Choroid plexus epithelial cell (primary cell): ENCODE results near the gene SETD5.

Experiments
- DNase-seq: peaks from one replicate; pipeline ENCODE4 v3.0.0-alpha.2; 2010; ENCODE audit warnings: low read depth
- H3K4me3 ChIP-seq: 2 replicates; pipeline ENCODE4 v1.5.1; 2011; ENCODE audit warnings: low read depth, mild to moderate bottlenecking, control low read depth, low read length, moderate library complexity
- TF ChIP-seq, protein P1 (sequence below): conservative IDR thresholded peaks from 2 replicates; pipeline ENCODE4 v1.5.1; 2011; ENCODE audit warnings: low read depth, mild to moderate bottlenecking, control low read depth, inconsistent platforms, low read length, moderate library complexity

SETD5 gene

DNA sequence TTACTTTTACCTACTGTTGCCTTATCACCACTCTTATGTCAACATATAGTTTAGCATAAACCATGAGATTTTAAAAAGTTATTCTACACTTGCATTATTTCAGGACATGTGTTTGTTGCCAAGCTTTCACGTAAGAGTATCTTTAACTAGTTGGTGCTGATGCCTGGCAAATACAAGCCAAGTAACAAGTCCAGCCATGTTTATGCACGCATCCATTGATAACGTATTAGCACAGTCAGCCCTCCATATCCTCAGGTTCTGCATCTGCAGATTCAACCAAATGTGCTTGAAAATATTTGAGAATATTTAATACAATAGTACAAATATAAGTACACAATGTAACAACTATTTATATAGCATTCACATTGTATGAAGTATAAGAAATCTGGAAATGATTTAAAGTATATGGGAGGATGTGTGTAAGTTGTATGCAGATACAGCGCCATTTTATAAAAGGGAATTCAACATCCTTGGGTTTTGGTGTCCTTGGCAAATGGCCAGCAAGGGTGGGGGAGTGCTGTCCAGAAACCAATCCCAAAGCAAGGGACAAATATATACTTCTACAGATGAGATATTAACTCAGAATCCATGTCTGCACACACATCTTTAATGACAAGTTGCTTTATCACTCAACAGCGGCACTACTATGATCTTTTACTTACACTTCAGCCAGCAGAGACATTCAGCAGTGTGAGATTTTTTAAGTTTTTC is 8.7 kb upstream of the SETD5 start:
- H3K4me3 ChIP-seq = no peak overlapping the region
- TF ChIP-seq, protein P1, sequence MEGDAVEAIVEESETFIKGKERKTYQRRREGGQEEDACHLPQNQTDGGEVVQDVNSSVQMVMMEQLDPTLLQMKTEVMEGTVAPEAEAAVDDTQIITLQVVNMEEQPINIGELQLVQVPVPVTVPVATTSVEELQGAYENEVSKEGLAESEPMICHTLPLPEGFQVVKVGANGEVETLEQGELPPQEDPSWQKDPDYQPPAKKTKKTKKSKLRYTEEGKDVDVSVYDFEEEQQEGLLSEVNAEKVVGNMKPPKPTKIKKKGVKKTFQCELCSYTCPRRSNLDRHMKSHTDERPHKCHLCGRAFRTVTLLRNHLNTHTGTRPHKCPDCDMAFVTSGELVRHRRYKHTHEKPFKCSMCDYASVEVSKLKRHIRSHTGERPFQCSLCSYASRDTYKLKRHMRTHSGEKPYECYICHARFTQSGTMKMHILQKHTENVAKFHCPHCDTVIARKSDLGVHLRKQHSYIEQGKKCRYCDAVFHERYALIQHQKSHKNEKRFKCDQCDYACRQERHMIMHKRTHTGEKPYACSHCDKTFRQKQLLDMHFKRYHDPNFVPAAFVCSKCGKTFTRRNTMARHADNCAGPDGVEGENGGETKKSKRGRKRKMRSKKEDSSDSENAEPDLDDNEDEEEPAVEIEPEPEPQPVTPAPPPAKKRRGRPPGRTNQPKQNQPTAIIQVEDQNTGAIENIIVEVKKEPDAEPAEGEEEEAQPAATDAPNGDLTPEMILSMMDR = no peak
- DNase-seq = no peak

DNA sequence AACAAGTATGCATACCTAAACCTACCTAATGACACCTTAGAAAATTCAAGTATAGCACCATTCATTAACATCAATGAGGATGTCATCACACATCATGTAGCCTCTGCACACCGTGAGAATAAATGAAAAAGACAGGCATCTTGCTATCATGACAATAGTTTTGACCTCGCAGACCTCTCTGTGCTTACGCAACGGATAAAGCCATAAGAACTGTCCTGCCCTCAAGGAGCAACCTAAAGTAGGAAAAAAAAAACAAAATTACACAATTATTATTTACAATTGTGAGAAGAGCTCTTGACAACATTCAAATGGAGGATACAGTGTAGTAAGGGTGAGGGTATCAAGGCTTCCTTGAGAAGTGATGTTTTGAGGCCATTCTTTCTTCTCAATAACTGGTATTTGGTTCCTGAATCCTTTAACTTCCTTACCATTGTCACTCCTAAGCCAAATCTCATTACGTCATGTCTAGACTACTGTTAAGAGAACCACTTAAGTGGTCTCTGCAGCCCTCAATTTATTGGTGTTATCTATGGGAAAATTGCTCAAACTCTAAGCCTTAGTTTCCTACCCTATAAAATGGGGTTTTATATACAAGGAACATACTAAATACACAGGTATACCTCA is 7.0 kb upstream of the SETD5 start:
- DNase-seq = no peak
- TF ChIP-seq, protein P1 = no peak

DNA sequence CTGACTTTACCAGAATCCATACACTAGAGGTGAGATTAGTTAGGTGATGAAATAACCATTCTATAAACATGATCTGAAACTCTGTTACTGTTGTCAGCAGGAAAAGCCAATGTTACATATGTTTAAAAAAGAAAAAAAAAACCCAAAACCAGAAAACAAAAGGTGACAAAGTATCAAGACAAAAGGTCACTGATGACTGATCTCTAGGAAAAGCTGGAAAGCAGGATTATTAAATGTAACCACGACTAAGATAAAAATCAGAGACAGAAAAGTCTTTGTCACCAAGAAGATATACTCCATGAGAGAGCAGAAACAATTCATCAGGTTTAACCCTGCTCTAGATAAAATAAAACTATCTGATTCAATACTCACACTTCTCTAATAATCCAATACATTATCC is 5.4 kb upstream of the SETD5 start:
- no peak overlapping the region for H3K4me3 ChIP-seq
- TF ChIP-seq, protein P1 = no peak
- DNase-seq = no peak

More for the DNA sequence above, 7.0 kb upstream of the SETD5 start:
- no peak overlapping the region for H3K4me3 ChIP-seq

DNA sequence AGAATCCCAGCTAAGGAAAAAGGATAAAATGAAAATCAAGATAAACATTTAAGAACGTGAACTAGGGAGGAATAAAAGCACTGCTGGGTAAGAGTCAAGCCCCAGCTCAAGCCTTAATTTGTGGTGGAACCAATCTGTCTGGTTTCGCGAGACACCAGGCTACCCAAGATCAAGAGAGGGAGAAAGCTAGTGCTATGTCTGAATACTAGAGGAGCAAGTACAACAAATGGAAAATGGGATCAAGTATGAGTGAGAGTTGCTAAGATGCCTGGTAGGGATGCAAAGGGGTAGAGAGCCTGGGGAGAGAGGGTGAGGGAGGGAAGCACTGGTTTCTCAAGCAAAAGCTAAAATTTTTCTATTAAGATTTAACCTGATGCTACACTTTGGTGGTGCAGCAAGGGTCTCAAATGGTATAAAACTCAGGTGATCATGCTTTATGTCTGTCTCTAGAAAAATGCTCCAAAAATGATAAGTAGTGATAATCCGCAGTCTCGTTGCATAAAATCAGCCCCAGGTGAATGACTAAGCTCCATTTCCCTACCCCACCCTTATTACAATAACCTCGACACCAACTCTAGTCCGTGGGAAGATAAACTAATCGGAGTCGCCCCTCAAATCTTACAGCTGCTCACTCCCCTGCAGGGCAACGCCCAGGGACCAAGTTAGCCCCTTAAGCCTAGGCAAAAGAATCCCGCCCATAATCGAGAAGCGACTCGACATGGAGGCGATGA is 1.7 kb upstream of the SETD5 start:
- TF ChIP-seq, protein P1 = no peak
- peak overlapping the region; percentile 81 for H3K4me3 ChIP-seq

DNA sequence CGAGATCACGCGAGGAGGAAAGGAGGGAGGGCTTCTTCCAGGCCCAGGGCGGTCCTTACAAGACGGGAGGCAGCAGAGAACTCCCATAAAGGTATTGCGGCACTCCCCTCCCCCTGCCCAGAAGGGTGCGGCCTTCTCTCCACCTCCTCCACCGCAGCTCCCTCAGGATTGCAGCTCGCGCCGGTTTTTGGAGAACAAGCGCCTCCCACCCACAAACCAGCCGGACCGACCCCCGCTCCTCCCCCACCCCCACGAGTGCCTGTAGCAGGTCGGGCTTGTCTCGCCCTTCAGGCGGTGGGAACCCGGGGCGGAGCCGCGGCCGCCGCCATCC is 1.1 kb upstream of the SETD5 start:
- TF ChIP-seq, protein P1 = no peak
- peak; percentile 99 for DNase-seq
- H3K4me3 ChIP-seq = peak overlapping the region; percentile 81

More for the DNA sequence above, 1.7 kb upstream of the SETD5 start:
- DNase-seq = peak; percentile 23

DNA sequence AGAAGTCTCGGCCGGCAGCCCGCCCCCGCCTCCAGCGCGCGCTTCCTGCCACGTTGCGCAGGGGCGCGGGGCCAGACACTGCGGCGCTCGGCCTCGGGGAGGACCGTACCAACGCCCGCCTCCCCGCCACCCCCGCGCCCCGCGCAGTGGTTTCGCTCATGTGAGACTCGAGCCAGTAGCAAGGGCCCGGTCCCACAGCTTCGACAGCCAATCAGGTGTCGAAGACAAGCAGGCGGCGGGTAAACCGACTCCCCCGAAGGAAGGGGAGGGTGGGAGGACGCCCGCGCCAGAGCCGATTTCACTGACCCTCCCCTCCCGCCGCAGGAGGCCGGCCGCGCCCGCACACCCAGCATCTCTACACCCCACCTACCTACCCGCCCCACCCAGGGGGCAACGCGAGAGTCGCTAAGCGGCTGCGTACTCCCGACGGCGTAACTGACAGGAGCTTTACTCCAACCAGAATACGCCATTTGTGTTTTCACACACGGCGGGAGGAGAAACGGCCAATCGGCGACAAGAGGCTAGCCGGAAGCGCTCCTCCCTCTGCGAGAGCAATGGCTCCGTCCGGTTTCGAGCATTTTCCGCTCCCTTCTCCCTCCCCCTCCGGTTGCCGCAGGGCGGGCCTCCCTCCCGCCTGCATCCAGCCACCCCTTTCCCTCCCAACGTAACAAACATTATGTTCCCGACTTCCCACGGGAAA is 633 bp upstream of the SETD5 start:
- TF ChIP-seq, protein P1 = no peak
- DNase-seq = peak; percentile 100
- peak overlapping the region; percentile 81 for H3K4me3 ChIP-seq
